Activated CD4-positive, alpha-beta T cell treated with anti-CD3 and anti-CD28 coated beads for 36 hours (primary cell): Measurements from ENCODE around the gene FRY. TPM values are rescaled to one million over a fixed set of nuclear protein-coding genes. Genes with fewer than 3 reads are reported as not detected.

ENCODE experiments used
- ATAC-seq: fragments of 200-7000 bp; cut with Tn5 transposase; one replicate; pipeline ENCODE4 v1.10.0; 2021; ENCODE audit warnings: mild to moderate bottlenecking, moderate library complexity
- CTCF ChIA-PET: fragments of 350-600 bp; sonication (Branson Sonifier 250); formaldehyde crosslinking; loops from one replicate; lab custom pipeline; 2021; ENCODE audit warnings: antibody characterized with exemption; lab: Charles Lee
- POLR2A ChIA-PET: fragments of 350-600 bp; sonication (Branson Sonifier 250); formaldehyde crosslinking; loops from one replicate; lab custom pipeline; 2021; ENCODE audit warnings: antibody characterized with exemption, inconsistent platforms; lab: Charles Lee
- DNase-seq: peaks from one replicate; pipeline ENCODE4 v3.0.0-alpha.2; 2020
- H3K27ac Mint-ChIP-seq: one replicate; pipeline ENCODE4 v1.8.0; 2021; ENCODE audit warnings: mixed read lengths
- H3K27me3 Mint-ChIP-seq: one replicate; pipeline ENCODE4 v1.8.0; 2021; ENCODE audit warnings: mixed read lengths
- H3K36me3 Mint-ChIP-seq: one replicate; pipeline ENCODE4 v1.8.0; 2021; ENCODE audit warnings: low read depth, mixed read lengths
- H3K4me1 Mint-ChIP-seq: one replicate; pipeline ENCODE4 v1.8.0; 2021; ENCODE audit warnings: mixed read lengths
- H3K4me3 Mint-ChIP-seq: one replicate; pipeline ENCODE4 v1.8.0; 2021; ENCODE audit warnings: mild to moderate bottlenecking, moderate library complexity, mixed read lengths
- H3K9me3 Mint-ChIP-seq: one replicate; pipeline ENCODE4 v1.8.0; 2021; ENCODE audit warnings: low read depth, mixed read lengths
- intact Hi-C, 2 experiments: fragments of 100-400 bp; cut with DNase I in 1 of 2; cut with micrococcal nuclease in 1 of 2; formaldehyde crosslinking; loops; one replicate each; pipeline versions ENCODE4 v1.14.2 to v1.15.1; 2022 to 2024; cut with DNase I, micrococcal nuclease
- total RNA-seq, 2 experiments: library from RNA; stranded (reverse); gene quantifications; one replicate each; pipeline ENCODE4 v1.2.3, GENCODE V29; 2021

FRY gene
- total RNA-seq, 2 experiments from 2014 or later = 1.9 to 3.5 TPM

DNA sequence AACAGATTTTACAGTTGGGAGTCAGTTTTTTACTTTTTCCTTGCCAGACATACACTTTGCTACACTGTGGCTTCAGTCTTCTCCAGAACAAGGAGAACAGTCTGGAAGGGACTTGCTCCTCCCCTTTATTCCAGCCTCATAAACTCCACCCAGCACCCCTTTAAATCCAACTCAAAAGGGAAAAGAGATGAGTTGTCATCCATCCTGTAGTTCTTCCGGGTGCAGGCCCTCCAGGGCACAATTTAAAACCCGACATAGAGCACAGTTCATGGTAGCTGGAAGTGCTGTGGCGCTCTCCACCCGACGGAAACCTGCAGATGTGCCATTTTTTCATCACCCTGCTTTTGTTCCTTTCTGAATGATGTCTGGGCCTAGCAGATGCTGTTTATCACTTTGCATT is 184.7 kb downstream of the FRY start:
- CTCF ChIA-PET = interaction anchor here (1.2 kb wide), 1 partner anchor 13 kb away, joined by 3 read pairs; no protein-coding TSS in a partner anchor
- intact Hi-C loops = no loop called here
- POLR2A ChIA-PET = no interaction called here
- no peak for DNase-seq
- H3K36me3 Mint-ChIP-seq = peaks cover 5% of the 10 kb centered on the region
- H3K4me1 Mint-ChIP-seq = no peaks in the 10 kb centered on the region
- ATAC-seq = no peak
- no peaks in the 10 kb centered on the region for H3K9me3 Mint-ChIP-seq
- no peak overlapping the region for H3K4me3 Mint-ChIP-seq
- no peak overlapping the region for H3K27ac Mint-ChIP-seq
- H3K27me3 Mint-ChIP-seq = no peaks in the 10 kb centered on the region

DNA sequence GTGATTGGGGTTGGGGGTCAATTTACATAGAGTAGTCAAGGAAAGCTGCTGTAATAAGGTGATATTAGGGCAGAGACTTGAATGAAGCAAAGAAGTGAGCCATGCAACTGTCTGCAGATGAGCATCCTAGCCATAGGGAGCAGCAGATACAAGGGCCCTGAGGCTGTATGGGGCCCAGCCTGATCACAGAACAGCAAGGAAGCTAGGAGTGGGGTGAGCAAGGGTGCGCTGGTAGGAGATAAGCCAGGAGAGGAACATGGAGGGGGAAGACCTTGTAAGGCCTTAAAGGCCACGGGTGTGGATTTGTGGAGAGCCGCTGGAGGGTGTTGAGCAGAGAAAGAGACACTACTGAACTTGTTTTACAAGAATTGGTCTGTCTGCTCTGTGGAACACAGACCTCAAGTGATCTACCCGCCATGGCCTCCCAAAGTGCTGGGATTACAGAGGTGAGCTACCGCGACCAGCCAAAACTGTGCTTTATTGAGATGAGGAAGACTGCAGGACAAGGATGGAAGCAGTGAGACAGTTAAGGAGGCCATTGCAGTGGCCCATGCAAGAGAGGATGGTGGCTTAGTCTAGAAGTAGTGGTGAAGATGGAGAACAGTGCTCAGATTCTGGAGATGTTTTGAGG is 190.6 kb downstream of the FRY start:
- H3K4me3 Mint-ChIP-seq = no peak overlapping the region
- ChIA-PET POLR2A (no interaction called here), CTCF (interaction anchor here (0.5 kb wide), 1 partner anchor 86 kb away, joined by 3 read pairs; no protein-coding TSS in a partner anchor)
- no peak overlapping the region for H3K27ac Mint-ChIP-seq
- H3K4me1 Mint-ChIP-seq = no peaks in the 10 kb centered on the region
- no peak for DNase-seq
- intact Hi-C loops = no loop called here
- H3K27me3 Mint-ChIP-seq = no peaks in the 10 kb centered on the region
- ATAC-seq = no peak
- H3K9me3 Mint-ChIP-seq = no peaks in the 10 kb centered on the region
- H3K36me3 Mint-ChIP-seq = peaks cover 2% of the 10 kb centered on the region

DNA sequence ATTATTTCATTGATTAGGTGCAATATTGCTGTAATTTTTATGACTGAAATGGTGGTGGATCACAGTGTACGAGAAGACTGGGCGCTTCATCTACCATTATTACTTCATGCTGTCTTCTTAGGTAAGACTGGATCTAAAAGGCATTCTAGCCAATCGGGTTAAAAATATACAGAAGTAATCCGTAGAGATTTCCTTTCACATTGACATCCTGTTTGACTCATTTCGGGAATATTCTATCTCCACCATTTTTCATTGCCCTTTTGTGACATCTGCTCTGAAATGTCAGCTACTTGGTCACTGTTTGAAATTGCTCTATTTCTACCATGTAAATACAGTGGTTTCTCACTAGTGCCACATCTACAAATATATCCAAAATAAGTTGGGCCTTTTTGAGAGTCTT is 193.3 kb downstream of the FRY start:
- ChIA-PET POLR2A (no interaction called here), CTCF (interaction anchor here (0.6 to 1.4 kb wide), 3 partner anchors 10 to 543 kb away, joined by 3 to 4 read pairs (median 3); no protein-coding TSS in a partner anchor)
- ATAC-seq (no peak), DNase-seq (no peak)
- Mint-ChIP-seq H3K4me1 (no peaks in the 10 kb centered on the region), H3K27ac (no peak overlapping the region), H3K36me3 (peaks cover 3% of the 10 kb centered on the region), H3K4me3 (no peak overlapping the region), H3K27me3 (no peaks in the 10 kb centered on the region), H3K9me3 (no peaks in the 10 kb centered on the region)
- intact Hi-C loops = no loop called here

DNA sequence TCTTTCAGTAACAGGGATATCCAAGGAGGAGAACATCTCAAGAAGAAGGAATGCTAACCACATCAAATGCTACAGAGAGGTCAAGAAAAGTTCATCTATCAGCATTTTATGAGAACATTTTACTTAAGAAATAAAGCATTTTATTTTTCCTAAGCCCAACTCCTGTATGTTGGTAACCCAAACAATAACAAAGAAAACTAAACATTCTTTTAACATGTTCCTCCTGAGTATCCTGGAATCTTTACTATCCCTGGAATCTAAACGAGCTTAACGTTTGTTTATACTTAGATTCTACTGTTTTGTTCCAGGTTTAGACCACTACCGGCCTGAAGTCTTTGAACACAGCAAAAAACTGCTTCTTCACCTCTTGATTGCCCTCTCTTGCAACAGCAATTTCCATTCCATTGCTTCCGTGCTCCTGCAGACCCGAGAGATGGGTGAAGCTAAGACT is 193.9 kb downstream of the FRY start:
- POLR2A ChIA-PET = no interaction called here
- CTCF ChIA-PET = interaction anchor here (0.6 to 1.4 kb wide), 5 partner anchors 10 to 543 kb away, joined by 3 to 5 read pairs (median 4); no protein-coding TSS in a partner anchor
- ATAC-seq = no peak

DNA sequence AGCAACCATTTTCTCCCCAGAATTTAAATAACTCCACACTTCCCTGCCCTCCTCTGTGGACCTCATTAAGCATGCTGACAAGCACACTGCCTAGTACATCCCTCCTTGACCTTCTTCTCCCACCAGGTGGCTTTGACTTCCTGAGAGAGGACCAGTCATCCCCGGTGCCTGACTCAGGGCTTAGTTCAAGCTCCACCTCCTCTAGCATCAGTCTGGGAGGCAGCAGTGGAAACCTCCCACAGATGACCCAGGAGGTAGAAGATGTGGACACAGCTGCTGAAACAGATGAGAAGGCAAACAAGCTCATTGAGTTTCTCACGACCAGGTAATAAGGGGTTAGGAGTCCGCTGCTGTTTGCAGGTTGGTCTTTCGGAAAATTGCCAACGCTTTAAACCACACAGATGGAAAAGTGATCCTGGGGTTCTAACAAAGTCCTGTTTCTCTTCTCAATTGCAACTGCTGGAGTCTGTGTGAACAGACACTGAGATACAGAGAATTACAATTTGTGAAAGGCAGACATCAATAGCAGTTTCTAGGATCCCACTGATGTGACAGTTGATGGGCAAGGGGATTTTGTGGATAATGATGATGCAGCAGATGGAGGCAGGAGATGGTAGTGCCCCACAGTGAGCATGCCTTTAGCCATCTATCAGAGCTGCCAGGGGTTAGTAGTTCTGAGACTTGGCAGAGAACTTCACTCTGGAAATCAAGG is 196.9 kb downstream of the FRY start:
- DNase-seq = peak; percentile 22
- H3K27ac Mint-ChIP-seq = no peak overlapping the region
- no peaks in the 10 kb centered on the region for H3K9me3 Mint-ChIP-seq
- peaks cover 1% of the 10 kb centered on the region for H3K36me3 Mint-ChIP-seq
- H3K4me1 Mint-ChIP-seq = no peaks in the 10 kb centered on the region
- H3K27me3 Mint-ChIP-seq = no peaks in the 10 kb centered on the region
- ChIA-PET POLR2A (no interaction called here), CTCF (interaction anchor here (0.9 to 1.0 kb wide), 3 partner anchors 8 to 18 kb away, joined by 3 to 5 read pairs (median 3); no protein-coding TSS in a partner anchor)
- ATAC-seq = peak; percentile 49
- no peak overlapping the region for H3K4me3 Mint-ChIP-seq
- intact Hi-C loops = no loop called here

More for the DNA sequence above, 193.9 kb downstream of the FRY start:
- peaks cover 1% of the 10 kb centered on the region for H3K36me3 Mint-ChIP-seq
- intact Hi-C loops = no loop called here
- H3K27ac Mint-ChIP-seq = no peak overlapping the region
- H3K27me3 Mint-ChIP-seq = no peaks in the 10 kb centered on the region
- H3K4me3 Mint-ChIP-seq = no peak overlapping the region
- no peaks in the 10 kb centered on the region for H3K4me1 Mint-ChIP-seq
- no peaks in the 10 kb centered on the region for H3K9me3 Mint-ChIP-seq
- DNase-seq = no peak

DNA sequence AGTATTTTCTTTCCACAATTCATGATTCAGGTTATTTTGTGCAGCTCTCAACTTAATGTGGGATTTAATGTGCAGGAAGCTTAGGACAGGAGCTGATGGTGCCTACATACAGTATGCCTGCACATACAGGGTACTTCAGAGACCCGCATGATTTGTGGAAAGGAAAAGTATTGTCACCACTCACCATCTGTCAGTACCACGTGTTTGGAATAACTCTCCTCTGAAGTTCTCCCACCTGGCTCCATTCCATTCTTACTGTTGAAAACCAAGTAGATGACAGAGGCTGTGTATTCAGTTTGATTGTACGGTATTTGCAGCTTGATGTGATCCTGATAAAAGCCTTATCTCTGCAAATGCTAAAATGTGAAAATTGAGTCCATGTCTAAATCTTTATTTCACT is 197.9 kb downstream of the FRY start:
- ChIA-PET CTCF (interaction anchor here (1.0 kb wide), 2 partner anchors 9 to 13 kb away, joined by 3 read pairs; no protein-coding TSS in a partner anchor), POLR2A (interaction anchor here (0.5 kb wide), 1 partner anchor 911 kb away, joined by 3 read pairs; no protein-coding TSS in a partner anchor)
- H3K36me3 Mint-ChIP-seq = peaks cover 1% of the 10 kb centered on the region
- DNase-seq (no peak), ATAC-seq (no peak)
- intact Hi-C loops = no loop called here
- peaks cover under 1% of the 10 kb centered on the region for H3K4me1 Mint-ChIP-seq
- no peaks in the 10 kb centered on the region for H3K9me3 Mint-ChIP-seq
- no peaks in the 10 kb centered on the region for H3K27me3 Mint-ChIP-seq
- H3K27ac Mint-ChIP-seq = no peak overlapping the region
- H3K4me3 Mint-ChIP-seq = no peak overlapping the region

DNA sequence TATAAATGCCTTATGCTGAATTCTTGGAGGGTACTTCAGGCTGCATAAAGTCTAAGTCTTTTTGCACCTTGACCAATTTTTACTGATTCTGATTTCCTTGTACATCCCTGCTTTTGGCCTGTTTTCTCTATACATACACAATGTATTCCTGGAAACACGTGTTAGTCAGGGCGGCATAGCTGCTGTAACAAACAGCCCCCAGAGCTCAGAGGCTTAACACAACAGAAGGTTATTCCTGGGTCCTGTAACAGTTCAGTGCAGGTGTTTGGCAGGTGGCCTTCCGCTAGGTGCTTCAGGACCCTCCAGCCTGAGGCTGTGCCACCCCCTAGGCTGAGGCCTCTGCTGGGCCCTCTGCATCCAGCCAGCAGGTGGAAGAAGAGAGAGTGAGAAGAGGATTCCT is 200.7 kb downstream of the FRY start:
- ATAC-seq (no peak), DNase-seq (no peak)
- no peak overlapping the region for H3K27ac Mint-ChIP-seq
- CTCF ChIA-PET = interaction anchor here (0.6 kb wide), 1 partner anchor 287 kb away, joined by 4 read pairs; no protein-coding TSS in a partner anchor
- POLR2A ChIA-PET = no interaction called here
- H3K4me3 Mint-ChIP-seq = no peak overlapping the region
- peaks cover 1% of the 10 kb centered on the region for H3K36me3 Mint-ChIP-seq
- intact Hi-C loops = no loop called here
- no peaks in the 10 kb centered on the region for H3K27me3 Mint-ChIP-seq
- H3K4me1 Mint-ChIP-seq = peaks cover 10% of the 10 kb centered on the region
- H3K9me3 Mint-ChIP-seq = no peaks in the 10 kb centered on the region

DNA sequence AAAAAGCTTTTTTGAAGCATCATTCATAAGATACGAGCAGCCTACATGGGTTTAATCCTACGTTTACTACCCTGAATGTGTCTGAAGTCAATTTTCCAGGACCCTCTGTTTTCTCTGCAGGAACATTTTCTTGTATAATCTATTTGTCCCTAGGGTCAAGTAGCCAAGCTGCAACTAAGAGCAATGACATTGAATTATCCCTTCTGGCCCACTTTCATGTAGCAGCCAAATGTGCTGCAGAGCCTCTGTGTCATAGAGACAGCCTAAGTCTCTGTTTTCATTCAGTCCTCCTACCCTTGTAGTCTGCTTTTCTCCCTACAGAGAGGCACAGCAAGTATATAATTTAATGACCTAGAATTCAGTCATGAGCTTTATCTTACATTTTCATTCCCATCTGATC is 201.5 kb downstream of the FRY start:
- Mint-ChIP-seq H3K27ac (no peak overlapping the region), H3K9me3 (no peaks in the 10 kb centered on the region), H3K36me3 (peaks cover under 1% of the 10 kb centered on the region), H3K4me1 (peaks cover 10% of the 10 kb centered on the region), H3K4me3 (no peak overlapping the region), H3K27me3 (no peaks in the 10 kb centered on the region)
- no peak for DNase-seq
- CTCF ChIA-PET = no interaction called here
- intact Hi-C loops = no loop called here
- POLR2A ChIA-PET = no interaction called here
- ATAC-seq = no peak

DNA sequence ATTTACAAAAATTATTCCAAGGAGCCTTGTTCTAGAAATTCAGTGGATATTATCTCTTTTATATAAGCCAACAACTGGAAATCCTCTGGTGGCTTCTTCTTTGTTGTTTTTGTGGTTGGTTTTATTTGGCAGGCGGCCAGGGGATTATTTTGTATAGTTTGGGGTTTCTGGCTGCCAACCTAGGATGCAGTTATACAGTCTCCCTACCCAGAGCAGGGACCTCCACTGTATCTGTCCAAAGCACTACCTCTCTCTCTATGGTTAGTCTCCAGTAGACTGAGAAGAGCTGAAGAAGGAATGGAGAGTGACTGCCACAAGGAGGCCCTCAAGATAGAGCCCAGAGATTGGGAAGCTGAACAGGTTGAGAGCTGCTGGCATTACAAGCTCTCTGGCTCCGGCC is 203.3 kb downstream of the FRY start:
- H3K9me3 Mint-ChIP-seq = no peaks in the 10 kb centered on the region
- no peak overlapping the region for H3K4me3 Mint-ChIP-seq
- POLR2A ChIA-PET = no interaction called here
- no peaks in the 10 kb centered on the region for H3K36me3 Mint-ChIP-seq
- no peaks in the 10 kb centered on the region for H3K27me3 Mint-ChIP-seq
- no peak overlapping the region for H3K27ac Mint-ChIP-seq
- no peak for DNase-seq
- intact Hi-C loops = no loop called here
- CTCF ChIA-PET = interaction anchor here (0.9 to 1.1 kb wide), 2 partner anchors 69 to 161 kb away, joined by 3 read pairs; no protein-coding TSS in a partner anchor
- ATAC-seq = no peak
- peaks cover 10% of the 10 kb centered on the region for H3K4me1 Mint-ChIP-seq

DNA sequence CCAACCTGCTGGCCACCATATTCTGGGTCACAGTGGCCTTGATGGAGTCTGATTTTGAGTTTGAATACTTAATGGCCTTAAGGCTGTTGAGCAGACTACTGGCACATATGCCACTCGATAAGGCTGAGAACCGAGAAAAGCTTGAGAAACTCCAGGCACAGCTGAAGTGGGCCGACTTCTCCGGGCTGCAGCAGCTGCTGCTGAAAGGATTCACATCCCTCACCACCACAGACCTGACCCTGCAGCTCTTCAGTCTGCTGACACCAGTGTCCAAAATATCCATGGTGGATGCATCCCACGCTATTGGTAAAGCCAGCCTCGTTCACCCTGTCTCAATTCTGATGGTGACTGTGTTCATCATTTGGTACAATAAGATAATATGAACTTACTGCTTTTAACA is 206.1 kb downstream of the FRY start:
- intact Hi-C loops = no loop called here
- Mint-ChIP-seq H3K4me1 (peaks cover 10% of the 10 kb centered on the region), H3K36me3 (no peaks in the 10 kb centered on the region), H3K9me3 (no peaks in the 10 kb centered on the region), H3K27ac (no peak overlapping the region), H3K4me3 (no peak overlapping the region), H3K27me3 (no peaks in the 10 kb centered on the region)
- ChIA-PET POLR2A (no interaction called here), CTCF (interaction anchor here (1.7 to 3.1 kb wide), 3 partner anchors 9 to 328 kb away, joined by 6 to 27 read pairs (median 9); no protein-coding TSS in a partner anchor)
- DNase-seq (no peak), ATAC-seq (no peak)

DNA sequence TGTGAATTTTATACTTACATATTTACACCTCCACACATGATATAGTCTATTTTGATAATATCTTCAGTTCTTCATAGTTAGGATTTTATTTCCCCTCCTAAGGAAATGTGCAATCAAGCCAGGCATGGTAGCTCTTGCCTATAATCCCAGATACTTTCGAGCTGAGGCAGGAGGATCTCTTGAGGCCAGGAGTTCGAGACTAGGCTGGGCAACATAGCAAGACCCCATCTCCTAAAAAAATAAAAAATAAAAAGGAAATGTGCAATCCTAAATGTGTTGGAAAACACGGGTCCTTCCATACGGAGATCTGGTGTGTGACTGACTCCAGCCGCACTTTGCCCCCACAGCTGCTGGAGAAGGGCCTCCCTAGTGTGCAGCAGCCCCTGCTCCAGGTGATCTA is 212.1 kb downstream of the FRY start:
- ChIA-PET CTCF (interaction anchor here (1.2 kb wide), 1 partner anchor 72 kb away, joined by 4 read pairs; the partner anchor contains the start of genes BRCA2 and ZAR1L), POLR2A (no interaction called here)
- intact Hi-C loops = no loop called here
- no peaks in the 10 kb centered on the region for H3K27me3 Mint-ChIP-seq
- H3K9me3 Mint-ChIP-seq = no peaks in the 10 kb centered on the region
- H3K4me3 Mint-ChIP-seq = no peak overlapping the region
- no peaks in the 10 kb centered on the region for H3K36me3 Mint-ChIP-seq
- H3K27ac Mint-ChIP-seq = no peak overlapping the region
- ATAC-seq (no peak), DNase-seq (no peak)
- no peaks in the 10 kb centered on the region for H3K4me1 Mint-ChIP-seq
